Activated CD4-positive, alpha-beta T cell treated with anti-CD3 and anti-CD28 coated beads, Interleukin-2, amount 50 U/mL, for 16 hours (primary cell): ENCODE measurements around the gene PIEZO1.

Experiments
- DNase-seq: peaks from one replicate; pipeline ENCODE4 v3.0.0-alpha.2; 2020

Gene PIEZO1

GRCh38 chr16:88732961-88733294 is 52.1 kb downstream of the PIEZO1 start:
- no peak for DNase-seq

- no peak for DNase-seq
Observed at GRCh38 chr16:88732172-88732960, 52.7 kb downstream of the PIEZO1 start.

GRCh38 chr16:88731699-88732098 is 53.3 kb downstream of the PIEZO1 start:
- no peak for DNase-seq

- DNase-seq: no peak
Observed at GRCh38 chr16:88730632-88731607, 54.1 kb downstream of the PIEZO1 start.

- DNase-seq: no peak
Observed at GRCh38 chr16:88727871-88728270, 57.1 kb downstream of the PIEZO1 start.

- DNase-seq: no peak
Observed at GRCh38 chr16:88726981-88727380, 58.0 kb downstream of the PIEZO1 start.

GRCh38 chr16:88726408-88726749 is 58.6 kb downstream of the PIEZO1 start:
- no peak for DNase-seq

- no peak for DNase-seq
Observed at GRCh38 chr16:88725609-88726407, 59.2 kb downstream of the PIEZO1 start.

GRCh38 chr16:88724855-88725555 is 60.0 kb downstream of the PIEZO1 start:
- no peak for DNase-seq

- DNase-seq: no peak
Observed at GRCh38 chr16:88723911-88724310, 61.1 kb downstream of the PIEZO1 start.

- DNase-seq: no peak
Observed at GRCh38 chr16:88723507-88723887, 61.5 kb downstream of the PIEZO1 start.

GRCh38 chr16:88722784-88723506 is 62.1 kb downstream of the PIEZO1 start:
- no peak for DNase-seq

GRCh38 chr16:88721815-88722755 is 62.9 kb downstream of the PIEZO1 start:
- DNase-seq: no peak

- DNase-seq: no peak
Observed at GRCh38 chr16:88721236-88721635, 63.8 kb downstream of the PIEZO1 start.

- DNase-seq: no peak
Observed at GRCh38 chr16:88720396-88720970, 64.5 kb downstream of the PIEZO1 start.

GRCh38 chr16:88719933-88720296 is 65.1 kb downstream of the PIEZO1 start:
- DNase-seq: no peak

GRCh38 chr16:88719267-88719932 is 65.6 kb downstream of the PIEZO1 start:
- no peak for DNase-seq

GRCh38 chr16:88718178-88718577 is 66.8 kb downstream of the PIEZO1 start:
- no peak for DNase-seq

GRCh38 chr16:88716601-88717001 is 68.4 kb downstream of the PIEZO1 start:
- DNase-seq: no peak

- no peak for DNase-seq
Observed at GRCh38 chr16:88716201-88716600, 68.8 kb downstream of the PIEZO1 start.
